ENCODE measurements around the gene SCEL.
"Not testable (repeated sequence)": the region's sequence is repeated elsewhere in the genome, so short reads cannot be mapped to it uniquely, and the experiment has no call there.

Gene SCEL

GRCh38 chr13:77619655-77620054 lies 84.1 kb downstream of the SCEL start:
- no peaks in the 10 kb centered on the region for H3K9me3 Mint-ChIP-seq
- no peaks in the 10 kb centered on the region for H3K36me3 Mint-ChIP-seq
- H3K27ac Mint-ChIP-seq: no peak overlapping the region
- H3K4me3 Mint-ChIP-seq: no peak overlapping the region
- no peaks in the 10 kb centered on the region for H3K4me1 Mint-ChIP-seq
- ATAC-seq (ENCODE audit: low read depth) (no peak), DNase-seq (ENCODE audit: low spot score in 2 of 2) (no peak)
- H3K27me3 Mint-ChIP-seq: peaks cover 9% of the 10 kb centered on the region

GRCh38 chr13:77620138-77620537 lies 84.6 kb downstream of the SCEL start:
- no peaks in the 10 kb centered on the region for H3K36me3 Mint-ChIP-seq
- ATAC-seq (ENCODE audit: low read depth): no peak
- H3K27ac Mint-ChIP-seq: no peak overlapping the region

GRCh38 chr13:77623806-77624205 lies 88.3 kb downstream of the SCEL start:
- H3K9me3 Mint-ChIP-seq: no peaks in the 10 kb centered on the region
- H3K4me3 Mint-ChIP-seq: no peak overlapping the region
- H3K27me3 Mint-ChIP-seq: peaks cover 7% of the 10 kb centered on the region
- H3K36me3 Mint-ChIP-seq: no peaks in the 10 kb centered on the region
- H3K27ac Mint-ChIP-seq: no peak overlapping the region
- no peak for ATAC-seq (ENCODE audit: low read depth)
- no peaks in the 10 kb centered on the region for H3K4me1 Mint-ChIP-seq
- no peak for DNase-seq (ENCODE audit: low spot score in 2 of 2)

More at GRCh38 chr13:77620138-77620537, 84.6 kb downstream of the SCEL start:
- Mint-ChIP-seq H3K9me3 (no peaks in the 10 kb centered on the region), H3K4me3 (no peak overlapping the region), H3K4me1 (no peaks in the 10 kb centered on the region), H3K27me3 (peaks cover 9% of the 10 kb centered on the region)
- DNase-seq (ENCODE audit: low spot score in 2 of 2): no peak

- Mint-ChIP-seq H3K9me3 (no peaks in the 10 kb centered on the region), H3K4me3 (no peak overlapping the region), H3K27ac (no peak overlapping the region), H3K36me3 (no peaks in the 10 kb centered on the region), H3K4me1 (no peaks in the 10 kb centered on the region), H3K27me3 (peaks cover 3% of the 10 kb centered on the region)
- ATAC-seq (ENCODE audit: low read depth): no peak
- DNase-seq (ENCODE audit: low spot score in 2 of 2): no peak
Measured at GRCh38 chr13:77628170-77628569, 92.7 kb downstream of the SCEL start.

- Mint-ChIP-seq H3K4me1 (no peaks in the 10 kb centered on the region), H3K36me3 (no peaks in the 10 kb centered on the region), H3K4me3 (no peak overlapping the region), H3K27me3 (no peaks in the 10 kb centered on the region), H3K9me3 (no peaks in the 10 kb centered on the region), H3K27ac (no peak overlapping the region)
- DNase-seq (ENCODE audit: low spot score in 2 of 2) (no peak), ATAC-seq (ENCODE audit: low read depth) (no peak)
Measured at GRCh38 chr13:77637588-77637987, 102.1 kb downstream of the SCEL start.

DNA sequence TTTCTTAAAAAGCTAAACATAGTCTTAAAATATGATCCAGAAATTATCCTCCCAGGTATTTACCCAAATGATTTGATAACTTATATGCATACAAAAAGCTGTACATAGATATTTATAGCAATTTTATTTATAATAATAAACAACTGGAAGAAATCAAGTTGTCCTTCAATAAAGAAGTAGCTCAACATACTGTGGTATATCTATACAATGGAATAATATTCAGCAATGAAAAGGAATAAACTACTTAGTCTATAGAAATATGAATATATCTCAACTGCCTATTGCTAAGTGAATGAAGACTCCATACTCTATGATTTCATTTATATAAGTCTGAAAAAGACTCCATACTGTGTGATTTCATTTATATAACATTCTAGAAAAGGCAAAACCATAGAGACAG lies 114.9 kb downstream of the SCEL start:
- ATAC-seq (ENCODE audit: low read depth) (no peak), DNase-seq (ENCODE audit: low spot score in 2 of 2) (no peak)
- H3K4me1 Mint-ChIP-seq: no peaks in the 10 kb centered on the region
- H3K4me3 Mint-ChIP-seq: no peak overlapping the region
- H3K9me3 Mint-ChIP-seq: peaks cover 6% of the 10 kb centered on the region
- H3K36me3 Mint-ChIP-seq: no peaks in the 10 kb centered on the region
- no peak overlapping the region for H3K27ac Mint-ChIP-seq
- H3K27me3 Mint-ChIP-seq: peaks cover 5% of the 10 kb centered on the region

- peaks cover 10% of the 10 kb centered on the region for H3K9me3 Mint-ChIP-seq
- ATAC-seq (ENCODE audit: low read depth): no peak
- no peak overlapping the region for H3K4me3 Mint-ChIP-seq
- H3K4me1 Mint-ChIP-seq: no peaks in the 10 kb centered on the region
- H3K36me3 Mint-ChIP-seq: no peaks in the 10 kb centered on the region
- H3K27me3 Mint-ChIP-seq: peaks cover 8% of the 10 kb centered on the region
- H3K27ac Mint-ChIP-seq: no peak overlapping the region
- DNase-seq (ENCODE audit: low spot score in 2 of 2): no peak
Measured at GRCh38 chr13:77653301-77653700, 117.8 kb downstream of the SCEL start.

- not testable (repeated sequence) for H3K27me3 Mint-ChIP-seq; H3K4me1 Mint-ChIP-seq; ATAC-seq (ENCODE audit: low read depth); H3K4me3 Mint-ChIP-seq; DNase-seq (ENCODE audit: low spot score in 2 of 2); H3K9me3 Mint-ChIP-seq; H3K27ac Mint-ChIP-seq; H3K36me3 Mint-ChIP-seq
Measured at GRCh38 chr13:77660016-77660415, 124.5 kb downstream of the SCEL start.

DNA sequence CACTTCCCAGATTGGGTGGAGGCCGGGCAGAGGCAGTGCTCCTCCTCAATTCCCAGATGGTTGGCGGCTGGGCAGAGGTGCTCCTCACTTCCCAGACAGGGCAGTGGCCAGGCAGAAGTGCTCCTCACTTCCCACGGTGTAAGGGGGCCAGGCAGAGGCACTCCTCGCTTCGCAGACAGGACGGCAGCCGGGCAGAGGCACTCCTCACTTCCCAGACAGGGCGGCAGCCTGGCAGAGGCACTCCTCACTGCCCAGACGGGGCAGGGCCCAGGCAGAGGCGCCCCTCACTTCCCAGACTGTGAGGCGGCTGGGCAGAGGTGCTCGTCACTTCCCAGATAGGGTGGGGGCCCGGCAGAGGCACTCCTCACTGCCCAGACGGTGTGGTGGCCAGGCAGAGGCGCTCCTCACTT lies 125.3 kb downstream of the SCEL start:
- no peaks in the 10 kb centered on the region for H3K4me1 Mint-ChIP-seq
- no peak for ATAC-seq (ENCODE audit: low read depth)
- H3K27ac Mint-ChIP-seq: no peak overlapping the region
- DNase-seq (ENCODE audit: low spot score in 2 of 2): no peak
- H3K36me3 Mint-ChIP-seq: no peaks in the 10 kb centered on the region
- H3K4me3 Mint-ChIP-seq: no peak overlapping the region
- peaks cover 3% of the 10 kb centered on the region for H3K9me3 Mint-ChIP-seq
- peaks cover 6% of the 10 kb centered on the region for H3K27me3 Mint-ChIP-seq

- ATAC-seq (ENCODE audit: low read depth); H3K4me3 Mint-ChIP-seq; DNase-seq (ENCODE audit: low spot score in 2 of 2); H3K9me3 Mint-ChIP-seq; H3K27ac Mint-ChIP-seq; H3K27me3 Mint-ChIP-seq; H3K36me3 Mint-ChIP-seq; H3K4me1 Mint-ChIP-seq: not testable (repeated sequence)
Measured at GRCh38 chr13:77662301-77662700, 126.8 kb downstream of the SCEL start.

GRCh38 chr13:77662831-77663230 lies 127.3 kb downstream of the SCEL start:
- ATAC-seq (ENCODE audit: low read depth); H3K9me3 Mint-ChIP-seq; H3K4me3 Mint-ChIP-seq; H3K27ac Mint-ChIP-seq; DNase-seq (ENCODE audit: low spot score in 2 of 2); H3K36me3 Mint-ChIP-seq; H3K27me3 Mint-ChIP-seq; H3K4me1 Mint-ChIP-seq: not testable (repeated sequence)

DNA sequence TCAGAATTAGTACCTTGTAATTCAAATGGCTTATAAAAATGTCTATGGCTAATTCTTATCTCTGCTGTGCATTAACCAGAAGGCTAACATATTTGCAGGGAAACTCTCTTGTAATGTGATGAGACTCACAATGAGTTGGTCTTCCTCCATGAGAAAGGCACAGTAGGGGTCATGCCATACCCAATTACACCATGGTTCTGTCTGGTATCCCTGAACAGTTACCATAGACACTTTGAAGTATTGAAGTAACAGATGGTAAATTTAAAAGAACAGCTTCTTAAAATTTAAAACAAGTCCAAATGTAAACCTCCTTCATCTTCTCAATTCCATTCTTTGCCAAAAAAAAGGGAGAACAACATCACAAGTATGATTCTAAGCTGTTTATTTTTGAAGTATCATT lies 139.3 kb downstream of the SCEL start:
- Mint-ChIP-seq H3K36me3 (no peaks in the 10 kb centered on the region), H3K4me3 (no peak overlapping the region), H3K4me1 (no peaks in the 10 kb centered on the region), H3K9me3 (peaks cover 4% of the 10 kb centered on the region), H3K27me3 (peaks cover 30% of the 10 kb centered on the region), H3K27ac (no peak overlapping the region)
- DNase-seq (ENCODE audit: low spot score in 2 of 2) (no peak), ATAC-seq (ENCODE audit: low read depth) (no peak)

- H3K9me3 Mint-ChIP-seq: peaks cover 4% of the 10 kb centered on the region
- DNase-seq (ENCODE audit: low spot score in 2 of 2) (no peak), ATAC-seq (ENCODE audit: low read depth) (no peak)
- H3K27me3 Mint-ChIP-seq: peaks cover 22% of the 10 kb centered on the region
- H3K4me1 Mint-ChIP-seq: no peaks in the 10 kb centered on the region
- H3K27ac Mint-ChIP-seq: no peak overlapping the region
- no peaks in the 10 kb centered on the region for H3K36me3 Mint-ChIP-seq
- no peak overlapping the region for H3K4me3 Mint-ChIP-seq
Measured at GRCh38 chr13:77678691-77679235, 143.3 kb downstream of the SCEL start.

DNA sequence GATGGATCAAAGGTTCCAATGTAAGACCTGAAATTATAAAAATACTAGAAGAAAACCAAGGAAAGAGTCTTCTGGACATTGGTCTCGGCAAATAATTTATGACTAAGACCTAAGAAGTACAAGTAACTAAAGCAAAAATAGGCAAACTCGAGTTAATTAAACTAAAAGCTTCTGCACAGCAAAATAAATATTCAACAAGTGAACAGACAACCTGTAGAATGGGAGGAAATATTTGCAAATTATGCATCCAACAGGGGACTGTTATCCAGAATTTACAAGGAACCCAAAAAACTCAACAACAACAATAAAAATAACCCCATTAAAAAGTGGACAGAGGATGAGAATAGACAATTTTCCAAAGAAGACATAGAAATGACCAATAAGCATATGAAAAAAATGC lies 152.3 kb downstream of the SCEL start:
- DNase-seq (ENCODE audit: low spot score in 2 of 2) (no peak), ATAC-seq (ENCODE audit: low read depth) (no peak)
- H3K4me3 Mint-ChIP-seq: no peak overlapping the region
- no peaks in the 10 kb centered on the region for H3K36me3 Mint-ChIP-seq
- no peaks in the 10 kb centered on the region for H3K4me1 Mint-ChIP-seq
- no peak overlapping the region for H3K27ac Mint-ChIP-seq
- H3K9me3 Mint-ChIP-seq: peaks cover 8% of the 10 kb centered on the region
- H3K27me3 Mint-ChIP-seq: no peaks in the 10 kb centered on the region

DNA sequence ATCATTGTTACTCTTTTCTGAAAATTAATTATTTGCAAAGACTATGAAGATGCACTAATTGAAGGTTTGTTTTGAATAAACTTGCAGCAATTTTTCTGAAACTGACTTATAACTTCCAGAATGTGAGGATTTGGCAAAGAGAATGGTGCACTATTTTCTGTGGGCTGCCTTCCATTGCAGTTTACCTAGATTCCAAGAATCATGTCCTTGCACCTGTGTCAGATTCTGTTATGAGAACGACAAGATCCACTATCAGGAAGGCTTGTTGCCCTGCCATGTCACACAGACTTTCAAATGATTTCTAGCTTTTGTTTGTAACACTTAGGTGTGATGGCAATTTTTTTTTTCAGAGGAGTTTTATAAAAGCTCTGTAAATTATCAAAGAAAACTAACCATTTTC lies 156.4 kb downstream of the SCEL start:
- H3K4me3 Mint-ChIP-seq: no peak overlapping the region
- no peaks in the 10 kb centered on the region for H3K36me3 Mint-ChIP-seq
- H3K4me1 Mint-ChIP-seq: peaks cover 11% of the 10 kb centered on the region
- ATAC-seq (ENCODE audit: low read depth): no peak
- H3K27me3 Mint-ChIP-seq: no peaks in the 10 kb centered on the region
- no peak overlapping the region for H3K27ac Mint-ChIP-seq
- no peak for DNase-seq (ENCODE audit: low spot score in 2 of 2)
- H3K9me3 Mint-ChIP-seq: peaks cover 5% of the 10 kb centered on the region

All from memory B cell (primary cell).